G401 (cell line): ENCODE measurements around the gene FOXO6. TPM values are rescaled to one million over a fixed set of nuclear protein-coding genes. Genes with fewer than 3 reads are reported as not detected.
A peak's percentile ranks its signal among the peaks of the same experiment; 100 is the strongest.

Experiments used
- DNase-seq: peaks from one replicate; pipeline ENCODE4 v3.0.0-alpha.2; 2015; ENCODE audit warnings: low spot score
- in situ Hi-C: cut with HindIII; loops from 2 replicates; pipeline ENCODE4 v1.10.0; 2016; ENCODE audit warnings: low sequenced_read_pairs, mixed read lengths
- total RNA-seq: library from RNA; depleted of rRNA; stranded (reverse); fragments of >200 nt; shearing (Covaris generic); gene quantifications from 2 replicates; pipeline ENCODE4 v1.2.3, GENCODE V29; 2014

Gene FOXO6
- total RNA-seq, 1 experiment from 2014 or later: 0.51 TPM

GRCh38 chr1:41362749-41363590 is 1.7 kb downstream of the FOXO6 start:
- no peak for DNase-seq
- in situ Hi-C loops: no loop called here

- DNase-seq: peak; percentile 15
- in situ Hi-C loops: no loop called here
Observed at GRCh38 chr1:41363591-41364320, 2.5 kb downstream of the FOXO6 start.

- peak; percentile 47 for DNase-seq
- in situ Hi-C loops: no loop called here
Observed at GRCh38 chr1:41364442-41365319, 3.4 kb downstream of the FOXO6 start.

GRCh38 chr1:41365320-41365633 is 4.0 kb downstream of the FOXO6 start:
- in situ Hi-C loops: no loop called here

GRCh38 chr1:41365772-41366454 is 4.7 kb downstream of the FOXO6 start:
- in situ Hi-C loops: no loop called here
- no peak for DNase-seq

More at GRCh38 chr1:41365320-41365633, 4.0 kb downstream of the FOXO6 start:
- DNase-seq: no peak

- no peak for DNase-seq
- in situ Hi-C loops: no loop called here
Observed at GRCh38 chr1:41366455-41367287, 5.4 kb downstream of the FOXO6 start.

- DNase-seq: no peak
- in situ Hi-C loops: no loop called here
Observed at GRCh38 chr1:41367288-41367642, 6.0 kb downstream of the FOXO6 start.

GRCh38 chr1:41368366-41368765 is 7.1 kb downstream of the FOXO6 start:
- in situ Hi-C loops: no loop called here
- DNase-seq: no peak

- no peak for DNase-seq
- in situ Hi-C loops: no loop called here
Observed at GRCh38 chr1:41368801-41369200, 7.6 kb downstream of the FOXO6 start.

GRCh38 chr1:41369531-41369930 is 8.3 kb downstream of the FOXO6 start:
- no peak for DNase-seq
- in situ Hi-C loops: no loop called here

GRCh38 chr1:41370225-41370624 is 9.0 kb downstream of the FOXO6 start:
- in situ Hi-C loops: no loop called here
- no peak for DNase-seq

- no peak for DNase-seq
- in situ Hi-C loops: no loop called here
Observed at GRCh38 chr1:41370756-41371420, 9.7 kb downstream of the FOXO6 start.

- DNase-seq: no peak
- in situ Hi-C loops: no loop called here
Observed at GRCh38 chr1:41371630-41372599, 10.7 kb downstream of the FOXO6 start.

GRCh38 chr1:41372600-41372993 is 11.4 kb downstream of the FOXO6 start:
- in situ Hi-C loops: no loop called here
- DNase-seq: no peak

- in situ Hi-C loops: no loop called here
- DNase-seq: no peak
Observed at GRCh38 chr1:41373373-41373772, 12.1 kb downstream of the FOXO6 start.

- in situ Hi-C loops: no loop called here
- DNase-seq: no peak
Observed at GRCh38 chr1:41374711-41375110, 13.5 kb downstream of the FOXO6 start.

GRCh38 chr1:41377397-41377796 is 16.2 kb downstream of the FOXO6 start:
- in situ Hi-C loops: no loop called here
- no peak for DNase-seq
